ENCODE measurements around the gene HOXC5.

Gene HOXC5

GRCh38 chr12:54019924-54020590 lies 12.8 kb upstream of the HOXC5 start:
- peak; percentile 71 for DNase-seq (ENCODE audit: low read depth)

GRCh38 chr12:54020591-54021405 lies 12.1 kb upstream of the HOXC5 start:
- no peak for DNase-seq (ENCODE audit: low read depth)

GRCh38 chr12:54021432-54022013 lies 11.3 kb upstream of the HOXC5 start:
- DNase-seq (ENCODE audit: low read depth), result no peak

GRCh38 chr12:54022960-54023884 lies 9.6 kb upstream of the HOXC5 start:
- no peak for DNase-seq (ENCODE audit: low read depth)

- DNase-seq (ENCODE audit: low read depth), result no peak
Measured at GRCh38 chr12:54024127-54024526, 8.7 kb upstream of the HOXC5 start.

DNA sequence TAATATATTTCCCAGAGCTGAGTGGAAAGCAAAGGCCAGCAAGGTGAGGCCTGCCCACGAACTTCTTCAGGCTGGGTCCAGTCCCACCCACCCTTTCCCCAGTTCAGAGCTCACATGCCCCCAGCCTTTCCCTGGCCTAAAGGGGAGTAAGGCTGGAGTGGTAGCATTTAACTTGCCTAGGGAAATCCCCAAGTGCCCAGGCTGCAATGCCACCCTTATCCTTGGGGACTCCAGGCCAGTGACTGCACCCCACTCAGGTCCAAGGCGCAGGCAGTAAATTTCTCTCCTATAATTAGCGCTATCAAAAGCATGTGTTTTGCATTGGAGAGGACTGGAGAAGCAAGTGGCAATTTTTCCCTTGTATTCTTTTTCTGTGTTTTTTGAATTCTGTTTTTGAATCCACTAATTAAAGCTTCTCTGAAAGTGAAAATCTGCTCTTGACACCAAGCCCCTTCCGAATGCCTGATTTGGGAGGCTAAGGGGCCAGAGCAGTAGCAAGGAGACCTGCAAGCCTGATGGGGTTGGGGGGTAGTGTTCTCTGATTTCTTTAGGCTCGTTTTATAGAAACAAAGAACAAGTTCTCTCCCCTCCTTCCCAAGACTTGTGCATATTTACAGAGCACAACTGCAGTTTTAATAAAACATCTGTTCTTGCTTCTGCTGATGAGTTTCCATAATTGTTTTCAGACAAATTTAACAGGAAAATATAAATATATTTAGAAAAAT lies 8.1 kb upstream of the HOXC5 start:
- no peak for DNase-seq (ENCODE audit: low read depth)

GRCh38 chr12:54025499-54026405 lies 7.1 kb upstream of the HOXC5 start:
- DNase-seq (ENCODE audit: low read depth), result no peak

DNA sequence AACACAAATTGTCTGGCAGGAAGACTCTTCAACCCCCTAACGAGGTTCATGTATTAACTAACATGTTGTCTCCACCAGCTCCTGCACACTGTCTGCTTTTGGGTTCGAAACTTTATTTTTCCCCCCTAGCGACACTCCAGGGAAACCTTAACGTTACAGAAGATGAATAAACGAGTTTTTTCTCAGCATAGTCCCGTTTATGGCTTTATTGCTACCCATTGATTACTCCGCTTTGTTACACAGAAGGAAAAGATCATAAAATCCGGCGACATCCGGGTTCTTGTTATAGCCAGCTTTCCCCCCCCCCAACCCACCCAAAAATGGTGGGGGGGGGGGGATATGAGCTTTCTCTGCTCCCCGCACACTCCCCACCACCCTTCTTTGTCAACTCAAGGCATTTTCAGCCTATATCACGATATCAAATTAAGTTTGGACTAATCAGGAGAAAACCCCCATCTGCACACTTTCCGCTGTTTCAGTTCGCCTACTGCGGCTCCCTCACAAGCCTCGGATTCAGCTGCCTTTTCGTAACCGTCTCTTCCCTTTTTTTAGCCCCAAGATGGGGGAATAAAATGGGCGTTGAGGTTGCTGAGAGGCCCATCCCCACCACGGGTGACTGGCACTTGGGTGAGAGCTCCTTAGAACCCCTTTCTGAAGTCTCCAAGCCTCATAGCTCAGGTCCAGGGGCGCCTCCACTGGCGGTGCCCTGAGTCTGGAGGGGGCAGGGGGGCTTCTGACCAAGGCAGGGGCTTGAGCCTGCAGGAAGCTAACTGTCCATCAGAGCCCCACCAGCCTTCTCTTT lies 6.0 kb upstream of the HOXC5 start:
- DNase-seq (ENCODE audit: low read depth), result no peak

GRCh38 chr12:54027442-54027786 lies 5.4 kb upstream of the HOXC5 start:
- no peak for DNase-seq (ENCODE audit: low read depth)

DNA sequence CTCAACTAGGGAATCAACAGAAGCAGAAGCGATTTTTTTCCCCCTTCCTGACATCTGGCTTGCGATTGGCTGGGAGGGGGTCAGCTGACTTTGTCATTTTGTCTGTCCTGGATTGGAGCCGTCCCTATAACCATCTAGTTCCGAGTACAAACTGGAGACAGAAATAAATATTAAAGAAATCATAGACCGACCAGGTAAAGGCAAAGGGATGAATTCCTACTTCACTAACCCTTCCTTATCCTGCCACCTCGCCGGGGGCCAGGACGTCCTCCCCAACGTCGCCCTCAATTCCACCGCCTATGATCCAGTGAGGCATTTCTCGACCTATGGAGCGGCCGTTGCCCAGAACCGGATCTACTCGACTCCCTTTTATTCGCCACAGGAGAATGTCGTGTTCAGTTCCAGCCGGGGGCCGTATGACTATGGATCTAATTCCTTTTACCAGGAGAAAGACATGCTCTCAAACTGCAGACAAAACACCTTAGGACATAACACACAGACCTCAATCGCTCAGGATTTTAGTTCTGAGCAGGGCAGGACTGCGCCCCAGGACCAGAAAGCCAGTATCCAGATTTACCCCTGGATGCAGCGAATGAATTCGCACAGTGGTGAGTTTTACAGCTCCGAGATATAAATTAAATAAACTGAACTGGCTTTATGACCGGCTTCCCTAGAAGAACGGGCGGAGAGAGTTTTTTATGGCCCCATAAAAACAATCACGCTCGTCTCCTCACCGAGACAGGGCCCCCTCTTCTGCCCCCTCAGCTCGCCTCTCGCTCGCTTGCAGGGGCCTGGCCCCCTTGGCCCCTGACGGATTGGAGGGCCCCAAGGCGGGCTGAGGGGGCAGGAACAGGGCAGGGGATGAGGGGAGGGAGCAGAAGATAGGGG lies 4.3 kb upstream of the HOXC5 start, which contains the start of gene HOXC6:
HOXC6 (plus strand) TSS at position 127 of the 888 bp plus-strand sequence; CDS start at position 209, 82 bp downstream.
- no peak for DNase-seq (ENCODE audit: low read depth)

DNA sequence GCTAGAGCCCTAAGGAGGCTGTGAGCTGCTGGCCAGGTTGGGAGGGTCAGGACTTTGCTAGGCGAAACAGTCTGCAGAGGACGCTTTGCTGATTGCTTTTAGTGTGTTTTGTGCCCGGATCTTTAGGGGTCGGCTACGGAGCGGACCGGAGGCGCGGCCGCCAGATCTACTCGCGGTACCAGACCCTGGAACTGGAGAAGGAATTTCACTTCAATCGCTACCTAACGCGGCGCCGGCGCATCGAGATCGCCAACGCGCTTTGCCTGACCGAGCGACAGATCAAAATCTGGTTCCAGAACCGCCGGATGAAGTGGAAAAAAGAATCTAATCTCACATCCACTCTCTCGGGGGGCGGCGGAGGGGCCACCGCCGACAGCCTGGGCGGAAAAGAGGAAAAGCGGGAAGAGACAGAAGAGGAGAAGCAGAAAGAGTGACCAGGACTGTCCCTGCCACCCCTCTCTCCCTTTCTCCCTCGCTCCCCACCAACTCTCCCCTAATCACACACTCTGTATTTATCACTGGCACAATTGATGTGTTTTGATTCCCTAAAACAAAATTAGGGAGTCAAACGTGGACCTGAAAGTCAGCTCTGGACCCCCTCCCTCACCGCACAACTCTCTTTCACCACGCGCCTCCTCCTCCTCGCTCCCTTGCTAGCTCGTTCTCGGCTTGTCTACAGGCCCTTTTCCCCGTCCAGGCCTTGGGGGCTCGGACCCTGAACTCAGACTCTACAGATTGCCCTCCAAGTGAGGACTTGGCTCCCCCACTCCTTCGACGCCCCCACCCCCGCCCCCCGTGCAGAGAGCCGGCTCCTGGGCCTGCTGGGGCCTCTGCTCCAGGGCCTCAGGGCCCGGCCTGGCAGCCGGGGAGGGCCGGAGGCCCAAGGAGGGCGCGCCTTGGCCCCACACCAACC lies 3.1 kb upstream of the HOXC5 start:
- DNase-seq (ENCODE audit: low read depth), result no peak

DNA sequence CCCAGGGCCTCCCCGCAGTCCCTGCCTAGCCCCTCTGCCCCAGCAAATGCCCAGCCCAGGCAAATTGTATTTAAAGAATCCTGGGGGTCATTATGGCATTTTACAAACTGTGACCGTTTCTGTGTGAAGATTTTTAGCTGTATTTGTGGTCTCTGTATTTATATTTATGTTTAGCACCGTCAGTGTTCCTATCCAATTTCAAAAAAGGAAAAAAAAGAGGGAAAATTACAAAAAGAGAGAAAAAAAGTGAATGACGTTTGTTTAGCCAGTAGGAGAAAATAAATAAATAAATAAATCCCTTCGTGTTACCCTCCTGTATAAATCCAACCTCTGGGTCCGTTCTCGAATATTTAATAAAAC lies 2.4 kb upstream of the HOXC5 start:
- no peak for DNase-seq (ENCODE audit: low read depth)

GRCh38 chr12:54030889-54031471 lies 1.9 kb upstream of the HOXC5 start:
- no peak for DNase-seq (ENCODE audit: low read depth)

GRCh38 chr12:54031480-54031879 lies 1.4 kb upstream of the HOXC5 start:
- no peak for DNase-seq (ENCODE audit: low read depth)

- DNase-seq (ENCODE audit: low read depth), result no peak
Measured at GRCh38 chr12:54032086-54032619, 697 bp upstream of the HOXC5 start.

GRCh38 chr12:54033106-54033979 lies 493 bp downstream of the HOXC5 start:
- peak; percentile 58 for DNase-seq (ENCODE audit: low read depth)
